Middle frontal gyrus (tissue), 1 donor: ENCODE data around the gene CDC25C.
"Not testable (repeated sequence)": the region's sequence is repeated elsewhere in the genome, so short reads cannot be mapped to it uniquely, and the experiment has no call there.

Source experiments
- DNase-seq: peaks from one replicate; pipeline ENCODE4 v3.0.0-alpha.2; 2015; ENCODE audit warnings: low spot score; ENCODE audit errors: extremely low spot score

The CDC25C gene

GRCh38 chr5:138346889-138347288, 15.3 kb upstream of the CDC25C start:
- DNase-seq, result no peak

GRCh38 chr5:138344887-138345622, 13.5 kb upstream of the CDC25C start:
- DNase-seq, result no peak

- no peak for DNase-seq
These were observed 8.4 kb upstream of the CDC25C start for GRCh38 chr5:138340008-138340407.

- no peak for DNase-seq
These were observed 7.9 kb upstream of the CDC25C start for GRCh38 chr5:138339464-138339863.

- no peak for DNase-seq
These were observed 7.5 kb upstream of the CDC25C start for GRCh38 chr5:138339091-138339456.

GRCh38 chr5:138338411-138339090, 6.9 kb upstream of the CDC25C start:
- DNase-seq, result no peak

GRCh38 chr5:138337685-138338410, 6.2 kb upstream of the CDC25C start, which contains the start of gene FAM53C:
FAM53C (plus strand) TSS chr5:138338266; CDS start chr5:138341336, 3,070 bp downstream.
- DNase-seq, result peak; percentile 85

- DNase-seq, result peak; percentile 64
These were observed 5.5 kb upstream of the CDC25C start for GRCh38 chr5:138336952-138337684.

- DNase-seq, result no peak
These were observed 3.4 kb upstream of the CDC25C start for GRCh38 chr5:138334867-138335447.

- DNase-seq, result no peak
These were observed 673 bp downstream of the CDC25C start for GRCh38 chr5:138330813-138331448.

GRCh38 chr5:138318211-138318610, 13.4 kb downstream of the CDC25C start:
- not testable (repeated sequence) for DNase-seq

GRCh38 chr5:138316355-138316754, 15.2 kb downstream of the CDC25C start:
- no peak for DNase-seq

- DNase-seq, result no peak
These were observed 15.8 kb downstream of the CDC25C start for GRCh38 chr5:138315751-138316278.

GRCh38 chr5:138305797-138306196, 25.8 kb downstream of the CDC25C start:
- DNase-seq, result no peak

- no peak for DNase-seq
These were observed 28.2 kb downstream of the CDC25C start for GRCh38 chr5:138303372-138303771.

- peak; percentile 63 for DNase-seq
These were observed 42.3 kb downstream of the CDC25C start for GRCh38 chr5:138289296-138289695.

GRCh38 chr5:138287246-138287645, 44.4 kb downstream of the CDC25C start:
- DNase-seq, result no peak

GRCh38 chr5:138282920-138283742, 48.5 kb downstream of the CDC25C start:
- no peak for DNase-seq

GRCh38 chr5:138280915-138281314, 50.7 kb downstream of the CDC25C start:
- no peak for DNase-seq
